HUES48 (cell line): Measurements from ENCODE around the gene RPS21.

Experiments used
- H3K27ac ChIP-seq: one replicate; pipeline ENCODE4 v1.7.0; 2013; ENCODE audit warnings: low read depth, low read length, inconsistent platforms
- H3K27me3 ChIP-seq: 2 replicates; pipeline ENCODE4 v1.6.1; 2013; ENCODE audit warnings: mild to moderate bottlenecking, low read length; ENCODE audit not compliant: control insufficient read depth, insufficient read depth
- H3K36me3 ChIP-seq: 2 replicates; pipeline ENCODE4 v1.6.1; 2013; ENCODE audit warnings: low read length; ENCODE audit not compliant: control insufficient read depth, insufficient read depth
- H3K4me1 ChIP-seq: 2 replicates; pipeline ENCODE4 v1.6.1; 2013; ENCODE audit warnings: mild to moderate bottlenecking, low read length; ENCODE audit not compliant: control insufficient read depth, insufficient read depth
- H3K4me3 ChIP-seq: 2 replicates; pipeline ENCODE4 v1.5.1; 2013; ENCODE audit warnings: mild to moderate bottlenecking, low read depth, low read length
- H3K9ac ChIP-seq: 2 replicates; pipeline ENCODE4 v1.6.1; 2013; ENCODE audit warnings: mild to moderate bottlenecking, low read depth, low read length, moderate library complexity
- H3K9me3 ChIP-seq: 2 replicates; pipeline ENCODE4 v1.6.1; 2013; ENCODE audit warnings: low read length; ENCODE audit not compliant: control insufficient read depth, insufficient read depth

RPS21 gene

GRCh38 chr20:62393830-62394229 is 6.9 kb downstream of the RPS21 start:
- H3K9ac ChIP-seq, result no peak overlapping the region

GRCh38 chr20:62394248-62395245 is 7.6 kb downstream of the RPS21 start:
- no peaks in the 10 kb centered on the region for H3K9me3 ChIP-seq
- no peak overlapping the region for H3K9ac ChIP-seq
- H3K4me1 ChIP-seq, result no peaks in the 10 kb centered on the region
- no peaks in the 10 kb centered on the region for H3K27me3 ChIP-seq
- H3K36me3 ChIP-seq, result peaks cover 8% of the 10 kb centered on the region
- no peak overlapping the region for H3K4me3 ChIP-seq
- no peak overlapping the region for H3K27ac ChIP-seq

More at GRCh38 chr20:62393830-62394229, 6.9 kb downstream of the RPS21 start:
- Histone ChIP-seq H3K4me1 (no peaks in the 10 kb centered on the region), H3K36me3 (peaks cover 15% of the 10 kb centered on the region), H3K27me3 (no peaks in the 10 kb centered on the region), H3K4me3 (no peak overlapping the region), H3K9me3 (no peaks in the 10 kb centered on the region), H3K27ac (no peak overlapping the region)

GRCh38 chr20:62395311-62396242 is 8.7 kb downstream of the RPS21 start:
- no peaks in the 10 kb centered on the region for H3K27me3 ChIP-seq
- no peak overlapping the region for H3K27ac ChIP-seq
- H3K4me1 ChIP-seq, result no peaks in the 10 kb centered on the region
- no peaks in the 10 kb centered on the region for H3K9me3 ChIP-seq
- H3K9ac ChIP-seq, result no peak overlapping the region
- no peak overlapping the region for H3K4me3 ChIP-seq
- H3K36me3 ChIP-seq, result no peaks in the 10 kb centered on the region

GRCh38 chr20:62396367-62397239 is 9.7 kb downstream of the RPS21 start:
- H3K4me1 ChIP-seq, result no peaks in the 10 kb centered on the region
- H3K36me3 ChIP-seq, result no peaks in the 10 kb centered on the region
- H3K27ac ChIP-seq, result no peak overlapping the region
- H3K27me3 ChIP-seq, result no peaks in the 10 kb centered on the region
- no peak overlapping the region for H3K4me3 ChIP-seq
- H3K9ac ChIP-seq, result no peak overlapping the region
- H3K9me3 ChIP-seq, result no peaks in the 10 kb centered on the region

- no peak overlapping the region for H3K9ac ChIP-seq
- no peak overlapping the region for H3K27ac ChIP-seq
- H3K4me3 ChIP-seq, result no peak overlapping the region
- H3K9me3 ChIP-seq, result no peaks in the 10 kb centered on the region
- no peaks in the 10 kb centered on the region for H3K4me1 ChIP-seq
- peaks cover 6% of the 10 kb centered on the region; the same call in 1 of the 2 replicates for H3K36me3 ChIP-seq
- no peaks in the 10 kb centered on the region for H3K27me3 ChIP-seq
These were observed 11.4 kb downstream of the RPS21 start for GRCh38 chr20:62398120-62398821.

- Histone ChIP-seq H3K9ac (no peak overlapping the region), H3K27ac (no peak overlapping the region), H3K27me3 (no peaks in the 10 kb centered on the region), H3K9me3 (no peaks in the 10 kb centered on the region), H3K4me3 (no peak overlapping the region), H3K4me1 (no peaks in the 10 kb centered on the region), H3K36me3 (peaks cover 6% of the 10 kb centered on the region; the same call in 1 of the 2 replicates)
These were observed 13.1 kb downstream of the RPS21 start for GRCh38 chr20:62400021-62400420.

- H3K9me3 ChIP-seq, result no peaks in the 10 kb centered on the region
- H3K4me3 ChIP-seq, result no peak overlapping the region
- H3K27ac ChIP-seq, result no peak overlapping the region
- H3K27me3 ChIP-seq, result no peaks in the 10 kb centered on the region
- H3K4me1 ChIP-seq, result no peaks in the 10 kb centered on the region
- H3K9ac ChIP-seq, result no peak overlapping the region
- H3K36me3 ChIP-seq, result peaks cover 6% of the 10 kb centered on the region; the same call in 1 of the 2 replicates
These were observed 13.6 kb downstream of the RPS21 start for GRCh38 chr20:62400541-62400940.

- Histone ChIP-seq H3K9me3 (no peaks in the 10 kb centered on the region), H3K4me1 (0 out of 2 replicates have a peak, but pooled peaks cover 3% of the 10 kb centered on the region), H3K4me3 (no peak overlapping the region), H3K27me3 (no peaks in the 10 kb centered on the region), H3K27ac (no peak overlapping the region), H3K9ac (no peak overlapping the region), H3K36me3 (peaks cover 6% of the 10 kb centered on the region; the same call in 1 of the 2 replicates)
These were observed 14.5 kb downstream of the RPS21 start for GRCh38 chr20:62401331-62401779.

- Histone ChIP-seq H3K27me3 (no peaks in the 10 kb centered on the region), H3K36me3 (peaks cover 6% of the 10 kb centered on the region; the same call in 1 of the 2 replicates), H3K9me3 (no peaks in the 10 kb centered on the region), H3K4me1 (peaks cover 6% of the 10 kb centered on the region; the same call in 1 of the 2 replicates), H3K9ac (no peak overlapping the region), H3K27ac (no peak overlapping the region), H3K4me3 (no peak overlapping the region)
These were observed 15.7 kb downstream of the RPS21 start for GRCh38 chr20:62402456-62403150.
